HG03060 (cell line): ENCODE data around the gene CLEC7A.

Experiments used
- ATAC-seq: cut with Tn5 transposase; IDR thresholded peaks from one replicate; pipeline ENCODE4 v1.9.1; 2021; ENCODE audit warnings: low read depth, moderate number of reproducible peaks; ENCODE audit not compliant: unreplicated experiment

Gene CLEC7A

DNA sequence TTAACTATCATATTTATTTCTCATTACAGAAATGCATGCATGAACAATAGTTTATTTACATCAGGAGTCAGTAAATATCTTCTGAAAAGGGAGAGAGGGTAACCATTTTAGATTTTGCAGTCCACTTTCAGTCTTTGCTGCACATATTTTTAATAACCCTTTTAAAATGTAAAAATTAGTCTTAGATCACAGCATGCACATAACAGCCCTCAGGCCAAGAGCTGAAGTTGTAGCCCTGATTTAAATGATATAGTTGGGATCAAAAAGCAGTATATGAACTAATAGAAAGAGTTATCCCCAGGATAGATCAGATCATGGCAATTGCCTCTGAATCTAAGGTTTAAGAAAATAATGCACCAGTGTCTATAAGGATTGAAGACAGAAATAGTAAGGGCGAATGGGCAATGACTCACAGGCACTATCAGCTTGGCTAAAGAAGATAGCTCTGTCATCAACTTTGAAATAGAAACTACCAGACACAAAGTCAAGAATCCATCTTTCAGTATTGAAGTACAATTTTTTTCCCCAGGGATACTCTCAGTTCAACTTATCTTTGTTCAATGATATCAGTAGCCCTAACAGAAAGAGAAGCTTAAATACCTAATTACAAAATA lies 13.1 kb upstream of the CLEC7A start:
- ATAC-seq: no peak

DNA sequence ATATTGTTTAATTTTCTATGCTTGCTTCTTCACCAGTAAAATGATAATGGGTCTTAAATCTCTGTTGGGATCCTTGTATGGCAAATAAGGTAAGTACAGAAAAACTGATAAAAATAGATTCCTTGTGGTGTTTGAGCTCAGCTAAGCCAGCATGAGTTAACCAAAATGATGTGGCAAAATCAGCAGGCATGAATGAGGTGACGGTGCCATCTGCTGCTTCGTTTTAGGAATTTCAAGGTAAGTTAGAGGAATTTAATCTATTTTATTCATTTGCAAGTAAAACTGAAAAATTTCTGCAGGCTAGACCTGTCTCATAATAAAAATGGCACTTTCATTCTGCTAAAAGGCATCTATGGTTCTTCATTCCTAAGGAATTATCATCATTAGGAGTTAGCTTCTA lies 10.0 kb upstream of the CLEC7A start:
- no peak for ATAC-seq

DNA sequence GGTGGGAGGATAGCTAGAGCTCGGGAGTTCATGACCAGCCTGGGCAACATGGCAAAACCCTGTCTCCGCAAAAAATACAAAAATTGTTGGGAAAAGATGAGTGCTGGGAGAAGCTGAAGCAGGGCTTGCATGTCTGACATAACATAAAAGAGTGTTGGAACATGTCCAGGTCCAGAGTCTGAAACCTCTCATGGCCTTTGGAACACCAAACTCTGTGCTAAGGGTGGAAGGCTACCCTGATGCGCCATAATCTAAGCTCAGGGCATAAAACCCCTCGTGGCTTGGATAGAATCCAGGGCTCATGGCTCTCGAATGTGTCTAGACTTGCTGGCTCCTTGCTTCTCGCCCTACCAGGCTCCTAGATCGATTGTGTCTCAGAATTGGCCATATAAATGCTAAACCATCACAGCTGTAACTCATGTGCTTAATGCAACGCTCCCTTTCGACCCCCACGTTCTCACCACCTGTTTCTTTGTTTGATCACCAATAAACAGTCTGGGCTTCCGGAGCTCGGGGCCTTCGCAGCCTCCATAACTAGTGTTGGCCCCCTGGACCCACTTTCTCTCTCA lies 6.7 kb upstream of the CLEC7A start:
- no peak for ATAC-seq

DNA sequence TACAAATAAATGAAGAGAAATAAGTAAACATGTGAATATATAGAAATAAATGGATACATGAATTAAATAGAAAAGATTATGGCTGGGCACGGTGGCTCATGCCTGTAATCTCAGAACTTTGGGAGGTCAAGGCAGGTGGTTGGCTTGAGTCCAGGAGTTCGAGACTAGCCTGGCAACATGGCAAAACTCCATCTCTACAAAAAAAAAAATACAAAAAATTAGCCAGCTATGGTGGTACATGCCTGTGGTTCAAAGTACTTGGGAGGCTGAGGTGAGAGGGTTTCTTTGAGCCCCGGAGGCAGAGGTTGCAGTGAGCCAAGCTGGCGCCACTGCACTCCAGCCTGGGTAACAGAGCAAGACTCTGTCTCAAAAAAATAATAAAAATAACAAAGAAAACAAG lies 5.1 kb upstream of the CLEC7A start:
- ATAC-seq: no peak

DNA sequence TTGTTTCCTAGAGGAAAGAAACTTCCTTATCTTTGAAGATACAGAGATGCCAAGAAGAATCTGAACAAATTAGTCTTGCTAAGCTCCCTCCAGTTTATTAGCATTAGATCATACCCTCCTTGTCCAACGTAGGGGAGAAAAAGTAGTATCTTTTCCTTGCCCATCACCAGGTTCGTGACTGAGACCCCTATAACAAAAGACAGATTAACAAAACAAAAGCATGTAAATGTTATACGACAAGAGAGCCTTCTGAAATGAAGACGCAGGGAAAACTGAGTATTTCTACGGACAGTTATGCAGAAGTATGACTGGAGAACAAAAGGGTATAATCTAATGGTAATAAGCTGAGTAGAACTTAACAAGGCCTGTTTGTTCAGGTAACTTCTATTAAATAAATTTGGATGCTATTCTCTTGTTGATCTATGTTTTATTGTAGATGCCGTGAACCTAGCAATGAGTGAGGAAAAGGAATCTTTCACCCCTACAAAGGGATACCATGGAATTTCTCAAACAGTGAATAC lies 2.9 kb upstream of the CLEC7A start:
- no peak for ATAC-seq

DNA sequence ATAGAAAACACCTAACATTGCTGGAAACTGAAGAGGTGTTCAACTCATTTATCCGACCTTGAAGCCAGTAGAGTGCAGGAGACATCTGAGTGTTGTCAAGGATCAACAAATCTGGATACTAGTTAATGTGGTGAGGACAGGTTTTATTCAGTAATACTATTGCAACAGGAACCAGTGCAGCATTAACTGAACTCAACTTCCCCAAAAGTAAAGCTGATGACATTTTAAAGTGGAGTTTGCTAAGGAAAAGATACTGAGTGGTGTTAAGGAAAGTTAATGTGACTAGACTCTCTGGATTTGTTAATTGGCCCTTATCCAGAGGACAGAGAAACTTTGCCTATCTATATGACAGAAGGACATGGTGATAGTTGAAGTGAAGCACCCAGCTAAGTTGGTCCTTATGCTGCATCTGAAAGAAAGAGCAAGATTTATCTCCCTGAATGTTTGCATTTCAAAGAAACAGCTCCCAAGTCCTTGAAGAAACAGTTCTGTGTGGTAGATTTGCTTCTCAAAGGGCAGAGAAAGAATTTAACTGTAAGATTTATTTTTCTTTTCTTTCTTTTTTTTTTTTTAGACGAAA lies 1.2 kb upstream of the CLEC7A start:
- no peak for ATAC-seq

DNA sequence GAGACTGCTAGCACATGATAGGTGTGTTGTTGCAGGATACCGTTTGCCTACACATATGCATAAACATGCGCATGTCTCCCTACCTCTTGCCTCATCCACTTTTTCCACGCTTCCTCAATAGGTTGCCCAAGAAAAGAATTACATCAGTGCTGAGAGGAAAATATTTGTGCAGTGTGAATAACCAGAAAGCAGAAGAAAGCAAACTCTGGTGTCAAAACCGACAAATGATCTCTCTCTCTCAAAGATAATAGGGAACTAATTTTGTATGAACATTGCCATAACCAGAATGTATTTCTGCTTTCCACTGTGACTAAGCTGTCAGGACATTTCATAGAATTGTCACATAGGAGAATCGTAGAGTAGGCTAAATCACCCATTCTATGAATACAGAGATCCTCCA lies 1.3 kb downstream of the CLEC7A start:
- no peak for ATAC-seq

DNA sequence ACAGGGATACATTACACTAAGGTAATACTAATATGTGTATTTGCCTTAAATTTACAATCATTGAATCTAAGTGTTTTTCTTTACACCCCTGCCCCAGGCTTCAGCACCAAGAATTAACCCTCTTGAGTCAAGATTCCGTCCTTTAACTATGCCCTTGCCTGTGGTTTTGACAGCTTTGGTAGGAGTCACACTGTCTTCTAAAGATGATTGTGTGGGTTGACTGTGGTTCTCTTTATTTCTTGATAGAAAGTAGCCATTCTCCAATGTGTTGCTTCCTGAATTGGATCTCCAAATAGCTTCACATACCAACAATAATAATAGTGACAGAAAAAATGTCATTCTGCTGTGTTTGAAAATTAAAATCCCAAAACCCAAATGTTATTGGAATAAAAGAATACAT lies 3.6 kb downstream of the CLEC7A start:
- ATAC-seq: no peak

DNA sequence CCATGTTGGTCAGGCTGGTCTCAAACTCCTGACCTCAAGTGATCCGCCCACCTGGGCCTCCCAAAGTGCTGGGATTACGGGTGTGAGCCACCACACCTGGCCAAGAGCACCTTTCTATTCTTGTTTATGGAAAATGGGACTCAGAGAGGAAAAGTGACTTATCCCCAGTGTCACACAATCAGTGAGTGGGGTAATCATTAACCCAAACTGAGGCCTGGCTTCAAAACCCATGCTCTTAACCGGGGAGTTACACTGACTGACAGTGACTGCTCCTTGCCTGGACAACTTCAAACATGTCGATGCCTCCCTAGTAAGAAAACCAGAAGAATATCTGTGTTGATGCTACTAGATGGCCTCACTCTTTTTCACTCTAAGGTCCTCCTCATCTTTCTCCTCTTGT lies 7.3 kb downstream of the CLEC7A start:
- ATAC-seq: no peak

DNA sequence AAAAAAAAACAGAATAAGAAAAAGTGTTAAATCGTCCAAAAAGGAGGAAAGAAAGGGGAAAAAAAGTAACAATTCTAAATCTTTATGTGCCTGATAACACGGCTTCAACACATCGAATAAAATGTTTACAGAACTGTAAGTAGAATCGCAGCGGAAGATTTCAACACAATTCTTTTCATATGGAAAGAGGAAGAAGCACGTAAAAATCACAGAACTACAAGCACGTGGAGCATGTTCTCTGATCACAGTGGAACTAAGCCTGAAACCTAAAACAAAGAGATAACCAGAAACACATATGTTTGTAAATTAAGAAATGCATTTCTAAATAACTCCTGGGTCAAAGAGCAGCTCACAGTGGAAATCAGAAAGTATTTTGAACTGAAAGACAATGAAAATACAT lies 8.7 kb downstream of the CLEC7A start:
- ATAC-seq: no peak

DNA sequence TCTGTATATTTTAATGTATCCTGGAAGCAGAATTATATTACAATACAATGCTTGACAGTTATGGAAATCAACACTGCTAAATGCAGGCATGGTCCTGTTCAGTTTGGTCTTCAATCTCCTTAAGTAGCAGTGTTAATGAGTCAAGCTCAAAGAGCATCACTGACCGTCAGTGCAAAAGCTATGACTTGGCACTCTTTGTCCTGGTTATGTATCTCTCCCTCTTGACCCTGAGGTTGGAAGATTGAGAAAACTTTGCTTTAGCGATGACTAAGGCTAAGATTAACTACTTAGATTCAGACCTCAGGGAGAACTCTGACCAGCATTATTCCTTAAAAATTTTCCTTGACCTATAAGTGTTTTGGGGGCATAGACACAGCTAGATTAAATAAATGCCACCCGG lies 10.9 kb downstream of the CLEC7A start:
- no peak for ATAC-seq

DNA sequence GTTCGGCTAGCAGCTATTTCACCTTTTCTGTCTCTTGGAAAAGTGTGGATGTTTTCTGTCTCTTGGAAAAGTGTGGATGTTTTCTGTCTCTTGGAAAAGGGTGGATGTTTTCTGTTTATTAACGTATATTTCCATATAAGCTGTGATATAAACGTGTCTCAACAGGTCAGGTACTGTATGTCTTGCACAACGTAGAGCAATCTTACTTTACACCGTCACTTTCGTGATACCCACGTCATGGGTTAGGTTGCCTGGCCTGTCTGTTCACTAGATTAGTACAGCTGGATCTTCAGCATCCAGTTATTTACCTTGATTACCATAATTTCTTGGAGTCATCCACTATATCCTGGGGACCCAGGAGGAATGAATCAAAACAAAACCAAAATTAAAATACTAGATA lies 14.1 kb downstream of the CLEC7A start:
- no peak for ATAC-seq

DNA sequence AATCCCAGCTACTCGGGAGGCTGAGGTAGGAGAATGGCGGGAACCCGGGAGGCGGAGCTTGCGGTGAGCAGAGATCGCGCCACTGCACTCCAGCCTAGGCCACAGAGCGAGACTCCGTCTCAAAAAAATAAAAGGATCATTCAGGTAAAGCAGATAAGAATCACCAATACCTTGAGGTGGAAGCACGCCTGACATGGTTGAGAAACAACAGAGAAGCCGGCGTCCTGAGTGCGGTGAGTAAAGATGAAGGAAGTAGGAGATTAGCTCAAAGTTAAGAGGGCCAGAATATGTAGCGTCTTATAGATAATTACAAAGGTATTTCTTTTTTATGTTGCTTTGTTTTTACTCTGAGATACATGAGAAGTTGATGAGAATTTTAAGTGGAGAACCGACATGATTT lies 14.7 kb downstream of the CLEC7A start:
- ATAC-seq: no peak

DNA sequence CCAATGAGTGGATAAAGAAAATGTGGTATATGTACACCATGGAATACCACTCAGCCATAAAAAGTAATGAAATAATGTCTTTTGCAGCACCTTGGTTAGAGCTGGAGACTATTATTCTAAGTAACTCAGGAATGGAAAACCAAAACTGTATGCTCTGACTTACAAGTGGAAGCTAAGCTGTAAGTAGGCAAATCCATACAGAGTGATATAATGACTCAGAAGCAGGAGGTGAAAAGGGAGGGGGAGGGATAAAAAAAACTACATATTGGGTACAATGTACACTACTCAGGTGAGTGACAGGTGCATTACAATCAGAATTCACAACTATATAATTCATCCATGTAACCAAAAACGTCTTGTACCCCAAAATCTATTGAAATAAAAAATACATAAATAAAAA lies 16.1 kb downstream of the CLEC7A start:
- no peak for ATAC-seq

DNA sequence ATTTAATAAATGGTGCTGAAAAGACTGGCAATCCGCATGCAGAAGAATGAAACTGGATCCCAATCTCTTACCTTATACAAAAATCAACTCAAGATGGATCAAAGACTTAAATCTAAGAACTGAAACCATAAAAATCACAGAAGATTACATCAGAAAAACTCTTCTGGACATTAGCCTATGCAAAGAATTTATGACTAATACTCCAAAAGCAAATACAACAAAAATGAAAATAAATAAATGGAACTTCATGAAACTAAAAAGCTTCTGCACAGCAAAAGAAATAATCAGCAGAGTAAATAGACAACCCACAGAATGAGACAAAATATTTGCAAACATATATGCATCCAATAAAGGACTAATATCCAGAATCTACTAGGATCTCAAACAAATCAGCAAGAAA lies 16.9 kb downstream of the CLEC7A start:
- no peak for ATAC-seq

DNA sequence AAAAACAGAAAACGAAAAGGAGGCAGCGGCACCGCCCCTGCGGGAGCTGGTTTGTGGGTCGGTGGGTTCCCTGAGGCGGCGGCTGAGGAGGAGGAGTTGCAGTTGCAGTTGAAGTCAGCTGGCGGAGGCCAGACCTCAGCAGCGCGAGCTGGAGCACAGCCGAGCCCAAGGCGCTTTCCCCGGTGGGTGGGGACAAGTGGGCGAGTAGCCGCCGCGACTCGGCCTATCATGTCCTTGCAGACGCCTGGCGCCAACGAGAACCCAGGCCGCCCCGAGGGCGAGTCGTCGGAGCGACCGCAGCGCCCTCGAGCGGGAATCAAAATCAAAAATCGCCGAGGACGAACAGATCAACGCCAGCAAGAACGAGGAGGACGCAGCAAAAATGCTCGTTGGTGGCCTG lies 18.5 kb downstream of the CLEC7A start:
- no peak for ATAC-seq

DNA sequence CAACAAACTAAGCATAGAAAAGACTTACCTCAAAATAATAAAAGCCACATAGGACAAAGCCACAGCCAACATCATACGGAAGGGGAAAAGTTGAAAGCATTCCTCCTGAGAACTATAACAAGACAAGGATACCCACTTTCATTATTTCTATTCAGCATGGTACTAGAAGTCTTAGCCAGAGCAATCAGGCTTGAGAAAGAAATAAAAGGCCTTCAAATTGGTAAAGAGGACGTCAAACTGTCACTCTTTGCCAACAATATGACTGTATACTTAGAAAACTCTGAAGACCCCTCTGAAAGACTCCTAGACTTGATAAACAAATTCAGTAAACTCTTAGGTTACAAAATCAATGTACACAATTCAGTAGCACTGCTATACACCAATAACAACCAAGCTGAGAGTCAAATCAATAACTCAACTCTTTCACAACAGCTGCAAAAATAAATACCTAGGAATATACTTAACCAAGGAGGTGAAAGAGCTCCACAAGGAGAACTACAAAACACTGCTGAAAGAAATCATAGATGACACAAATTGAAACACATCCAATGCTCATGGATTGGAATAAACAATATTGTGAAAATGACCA lies 19.6 kb downstream of the CLEC7A start:
- ATAC-seq: no peak

DNA sequence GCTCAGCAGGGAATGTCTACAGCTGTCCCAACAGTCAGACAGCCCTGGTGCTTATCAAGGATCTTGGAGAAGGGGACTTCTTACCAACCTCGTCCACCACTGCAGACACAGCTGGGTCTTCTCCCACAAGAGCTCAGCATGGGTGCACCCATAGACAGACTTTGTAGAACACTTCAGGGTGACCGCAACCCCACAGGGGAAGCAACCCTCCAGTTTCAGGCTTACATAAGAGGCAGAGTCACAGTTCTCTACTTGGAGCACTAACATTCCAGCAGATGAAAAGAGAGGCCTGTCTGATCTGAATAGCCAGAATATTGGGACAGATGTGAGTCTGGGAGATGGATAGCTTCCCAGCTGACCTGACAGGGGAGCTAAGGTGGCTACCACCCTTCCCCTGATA lies 27.7 kb downstream of the CLEC7A start:
- ATAC-seq: no peak

DNA sequence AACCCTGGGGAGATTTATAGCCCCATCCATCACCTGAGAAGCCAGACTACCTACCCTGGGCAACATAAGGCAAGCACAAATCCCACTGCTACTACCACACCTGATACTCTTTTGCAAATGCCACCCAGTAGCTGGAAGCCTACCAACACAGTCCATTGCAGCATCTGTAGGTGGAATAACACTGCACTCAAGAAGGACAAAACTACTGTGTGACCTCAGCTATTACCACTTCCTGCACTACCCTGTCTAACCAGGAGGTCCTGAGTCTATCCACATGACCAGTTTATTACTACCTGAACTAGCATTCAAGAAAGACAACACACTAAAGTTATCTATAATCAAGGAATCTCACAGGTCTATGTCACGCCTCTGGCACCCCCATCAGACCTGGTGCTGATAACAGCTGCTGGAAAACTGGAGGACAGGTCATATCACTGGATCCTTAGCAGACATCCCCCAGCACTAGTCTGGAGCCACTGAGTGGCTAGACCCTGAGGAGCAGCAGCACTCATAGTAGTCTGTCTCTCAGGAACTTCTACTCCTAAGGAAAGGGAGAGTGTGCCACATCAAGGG lies 28.3 kb downstream of the CLEC7A start:
- no peak for ATAC-seq

DNA sequence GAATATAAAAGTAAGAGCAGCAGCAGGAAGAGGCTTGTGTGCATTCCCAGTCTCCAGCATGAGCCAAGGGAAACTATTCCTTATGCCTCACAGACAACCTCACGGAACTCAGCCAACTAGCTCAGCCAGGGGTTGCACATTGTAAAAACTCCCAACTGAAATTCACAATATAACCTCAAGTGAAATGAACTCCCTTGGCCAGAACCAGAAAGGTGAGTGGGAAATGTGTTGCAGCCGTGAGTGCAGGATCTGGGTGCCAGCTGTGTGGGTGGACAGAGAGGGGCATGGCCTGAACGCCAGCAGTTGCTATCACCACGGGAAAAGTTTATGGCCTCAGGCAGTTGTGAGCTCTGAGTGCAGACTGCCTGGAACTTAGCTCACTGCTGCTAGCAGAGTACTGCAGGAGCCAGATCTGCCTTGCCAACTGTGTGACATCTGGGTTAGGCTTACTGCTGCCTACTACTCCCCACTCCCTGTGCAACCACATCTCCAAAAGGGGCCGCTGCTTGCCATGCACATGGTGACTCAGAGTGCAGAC lies 28.9 kb downstream of the CLEC7A start:
- ATAC-seq: no peak

DNA sequence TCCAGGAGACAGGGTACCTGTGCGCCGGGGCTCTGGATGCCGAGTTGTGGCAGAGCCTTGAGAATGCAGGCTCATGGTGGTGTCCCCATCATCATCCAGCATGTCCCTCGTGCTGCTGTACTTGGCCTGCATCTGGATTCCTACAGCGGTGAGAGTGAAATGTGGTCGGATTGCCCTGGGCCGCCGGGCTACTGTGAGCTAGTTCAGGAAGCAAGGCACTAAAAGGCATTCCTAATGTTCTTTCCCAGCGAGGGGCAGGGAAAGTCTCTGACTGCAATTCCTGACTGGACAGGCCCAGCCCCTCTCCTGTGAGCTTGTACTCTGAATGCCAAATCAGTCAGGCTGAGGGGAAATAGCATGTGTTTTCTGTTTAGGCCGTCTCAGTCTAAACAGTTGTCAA lies 31.2 kb downstream of the CLEC7A start, which contains the start of gene CLEC1A:
Gene CLEC1A (minus strand): TSS at position 195 of the 400 bp plus-strand sequence. CDS start 63 bp downstream, at position 132.
- ATAC-seq: no peak
